Astrocyte (in vitro differentiated cells and primary cell): Measurements from ENCODE around the gene MEIS3. TPM values are rescaled to one million over a fixed set of nuclear protein-coding genes. Genes with fewer than 3 reads are reported as not detected.

ENCODE experiments used
- DNase-seq: peaks from one replicate; pipeline ENCODE4 v3.0.0-alpha.2; 2010; ENCODE audit warnings: low read depth
- FAIRE-seq: peaks from 2 replicates; lab custom pipeline; 2011; peaks lifted over from hg19 to GRCh38; lab: Jason Lieb, UNC
- H2AFZ ChIP-seq: 2 replicates; pipeline ENCODE4 v1.6.0; 2012; ENCODE audit warnings: low read depth, low read length, inconsistent platforms
- H3K27ac ChIP-seq: 2 replicates; pipeline ENCODE4 v1.5.1; 2011; ENCODE audit warnings: low read depth, low read length, inconsistent platforms
- H3K27me3 ChIP-seq: 2 replicates; pipeline ENCODE4 v1.6.0; 2011; ENCODE audit warnings: low read length, inconsistent platforms; ENCODE audit not compliant: insufficient read depth
- H3K36me3 ChIP-seq: 2 replicates; pipeline ENCODE4 v1.5.1; 2011; ENCODE audit warnings: low read length, inconsistent platforms; ENCODE audit not compliant: insufficient read depth
- H3K4me1 ChIP-seq: 2 replicates; pipeline ENCODE4 v1.5.1; 2011; ENCODE audit warnings: low read length, inconsistent platforms; ENCODE audit not compliant: insufficient read depth
- H3K4me2 ChIP-seq: 2 replicates; pipeline ENCODE4 v1.6.0; 2012; ENCODE audit warnings: low read length, inconsistent platforms
- H3K4me3 ChIP-seq: 2 replicates; pipeline ENCODE4 v1.5.1; 2011; ENCODE audit warnings: low read depth, mild to moderate bottlenecking, low read length, inconsistent platforms; ENCODE audit not compliant: insufficient read depth
- H3K79me2 ChIP-seq: 2 replicates; pipeline ENCODE4 v1.6.0; 2012; ENCODE audit warnings: mild to moderate bottlenecking, low read length, inconsistent platforms; ENCODE audit not compliant: insufficient read depth
- H3K9ac ChIP-seq: 2 replicates; pipeline ENCODE4 v1.6.0; 2012; ENCODE audit warnings: mild to moderate bottlenecking, low read length, inconsistent platforms
- H3K9me3 ChIP-seq: 2 replicates; pipeline ENCODE4 v1.5.1; 2012; ENCODE audit warnings: low read depth, mild to moderate bottlenecking, low read length, inconsistent platforms; ENCODE audit not compliant: insufficient read depth
- H4K20me1 ChIP-seq: 2 replicates; pipeline ENCODE4 v1.6.0; 2012; ENCODE audit warnings: low read length, inconsistent platforms; ENCODE audit not compliant: insufficient read depth
- H3K27ac Mint-ChIP-seq: one replicate; pipeline ENCODE4 v1.8.0; 2021; ENCODE audit warnings: mild to moderate bottlenecking, mixed read lengths; ENCODE audit not compliant: unreplicated experiment
- H3K27me3 Mint-ChIP-seq: one replicate; pipeline ENCODE4 v1.8.0; 2021; ENCODE audit warnings: low read depth, mixed read lengths; ENCODE audit not compliant: unreplicated experiment
- H3K36me3 Mint-ChIP-seq: one replicate; pipeline ENCODE4 v1.8.0; 2021; ENCODE audit warnings: low read depth, mixed read lengths; ENCODE audit not compliant: unreplicated experiment
- H3K4me1 Mint-ChIP-seq: one replicate; pipeline ENCODE4 v1.8.0; 2021; ENCODE audit warnings: low read depth, mixed read lengths; ENCODE audit not compliant: unreplicated experiment
- H3K4me3 Mint-ChIP-seq: one replicate; pipeline ENCODE4 v1.8.0; 2021; ENCODE audit warnings: mild to moderate bottlenecking, moderate library complexity, mixed read lengths; ENCODE audit not compliant: unreplicated experiment
- H3K9me3 Mint-ChIP-seq: one replicate; pipeline ENCODE4 v1.8.0; 2021; ENCODE audit warnings: mild to moderate bottlenecking, mixed read lengths; ENCODE audit not compliant: unreplicated experiment
- CTCF ChIP-seq: IDR thresholded peaks from 2 replicates; pipeline ENCODE4 v1.5.1; 2011; ENCODE audit warnings: low read depth, mild to moderate bottlenecking, inconsistent platforms, low read length, moderate library complexity; ENCODE audit not compliant: insufficient read depth
- EZH2 ChIP-seq: IDR thresholded peaks from 2 replicates; pipeline ENCODE4 v1.6.1; 2012; ENCODE audit warnings: mild to moderate bottlenecking, low read length, inconsistent platforms; ENCODE audit not compliant: insufficient read depth
- total RNA-seq: library from RNA; stranded (reverse); gene quantifications from 2 replicates; pipeline ENCODE4 v1.2.1, GENCODE V29; 2021

MEIS3 gene
- total RNA-seq, 1 donor from 2014 or later = 71.1 TPM

DNA sequence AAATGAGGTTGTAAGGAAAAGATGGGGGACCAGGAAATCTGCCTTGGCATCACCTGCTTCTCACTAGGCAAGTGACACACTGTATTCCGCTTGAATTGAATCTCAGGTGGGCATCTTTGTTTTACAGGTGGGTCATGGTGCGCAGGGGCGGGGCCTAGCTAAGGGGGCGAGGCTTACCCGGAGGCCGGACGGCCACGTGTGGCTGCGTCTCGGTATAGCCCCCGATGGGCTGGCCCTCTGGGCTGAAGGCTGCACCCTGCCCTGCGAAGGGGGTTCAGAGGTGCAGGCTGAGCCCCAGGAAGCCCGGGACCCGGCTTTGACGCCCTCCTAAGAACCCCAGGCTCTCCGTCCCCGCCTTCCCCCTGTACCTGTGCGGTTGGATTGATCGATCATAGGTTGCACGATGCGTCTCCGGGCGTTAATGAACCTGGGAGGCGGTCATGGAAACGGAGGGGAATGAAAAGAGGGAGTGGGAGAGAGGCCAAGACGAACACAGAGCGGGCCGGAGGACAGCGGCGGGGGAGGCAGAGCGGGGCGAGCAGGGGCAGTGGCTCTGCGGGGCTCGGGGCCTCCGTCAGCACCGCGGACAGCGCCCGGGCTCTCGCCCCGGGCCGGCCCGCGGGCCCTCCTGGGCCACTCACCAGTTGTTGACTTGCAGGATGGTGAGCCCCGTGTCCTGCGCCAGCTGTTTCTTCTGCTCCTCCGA is 12.5 kb downstream of the MEIS3 start:
- peaks cover 4% of the 10 kb centered on the region for H3K9me3 Mint-ChIP-seq
- Histone ChIP-seq H3K79me2 (no peaks in the 10 kb centered on the region), H3K4me2 (no peak overlapping the region)

GRCh38 chr19:47405854-47406417 is 13.4 kb downstream of the MEIS3 start:
- Mint-ChIP-seq H3K27me3 (peaks cover 2% of the 10 kb centered on the region), H3K36me3 (peaks cover 36% of the 10 kb centered on the region), H3K9me3 (peaks cover 4% of the 10 kb centered on the region), H3K4me1 (no peaks in the 10 kb centered on the region), H3K4me3 (no peak overlapping the region), H3K27ac (no peak overlapping the region)
- Histone ChIP-seq H3K79me2 (no peaks in the 10 kb centered on the region), H3K9me3 (no peaks in the 10 kb centered on the region), H3K4me1 (no peaks in the 10 kb centered on the region), H4K20me1 (no peaks in the 10 kb centered on the region), H3K4me3 (no peak overlapping the region), H3K27ac (no peak overlapping the region), H3K27me3 (no peaks in the 10 kb centered on the region), H3K36me3 (no peaks in the 10 kb centered on the region), H3K4me2 (no peak overlapping the region), H2AFZ (no peak overlapping the region), H3K9ac (no peak overlapping the region)
- DNase-seq (no peak), FAIRE-seq (no peak)
- no peak for TF ChIP-seq EZH2
- no peak for TF ChIP-seq CTCF

More for the DNA sequence above, 12.5 kb downstream of the MEIS3 start:
- peaks cover 32% of the 10 kb centered on the region for H3K36me3 Mint-ChIP-seq
- TF ChIP-seq CTCF (no peak), EZH2 (no peak)
- no peak overlapping the region for H3K27ac Mint-ChIP-seq
- Histone ChIP-seq H3K4me3 (no peak overlapping the region), H4K20me1 (no peaks in the 10 kb centered on the region), H3K36me3 (no peaks in the 10 kb centered on the region), H3K9me3 (no peaks in the 10 kb centered on the region), H3K9ac (no peak overlapping the region), H3K27me3 (no peaks in the 10 kb centered on the region), H2AFZ (no peak overlapping the region), H3K4me1 (no peaks in the 10 kb centered on the region), H3K27ac (no peak overlapping the region)
- H3K27me3 Mint-ChIP-seq = peaks cover 2% of the 10 kb centered on the region
- H3K4me1 Mint-ChIP-seq = no peaks in the 10 kb centered on the region
- H3K4me3 Mint-ChIP-seq = no peak overlapping the region
- FAIRE-seq (no peak), DNase-seq (no peak)

GRCh38 chr19:47405197-47405550 is 14.2 kb downstream of the MEIS3 start:
- Histone ChIP-seq H2AFZ (no peak overlapping the region), H3K27me3 (no peaks in the 10 kb centered on the region), H3K9me3 (no peaks in the 10 kb centered on the region), H4K20me1 (no peaks in the 10 kb centered on the region), H3K4me3 (no peak overlapping the region), H3K27ac (no peak overlapping the region), H3K79me2 (no peaks in the 10 kb centered on the region), H3K4me2 (no peak overlapping the region), H3K9ac (no peak overlapping the region), H3K36me3 (no peaks in the 10 kb centered on the region), H3K4me1 (no peaks in the 10 kb centered on the region)
- H3K4me3 Mint-ChIP-seq = no peak overlapping the region
- H3K9me3 Mint-ChIP-seq = peaks cover 4% of the 10 kb centered on the region
- TF ChIP-seq CTCF (no peak), EZH2 (no peak)
- no peaks in the 10 kb centered on the region for H3K4me1 Mint-ChIP-seq
- DNase-seq = no peak
- H3K27ac Mint-ChIP-seq = no peak overlapping the region
- H3K27me3 Mint-ChIP-seq = peaks cover 2% of the 10 kb centered on the region
- no peak for FAIRE-seq
- peaks cover 36% of the 10 kb centered on the region for H3K36me3 Mint-ChIP-seq
